Large intestine (tissue), 3 donors: Measurements from ENCODE around the gene SLC12A3. TPM values are rescaled to one million over a fixed set of nuclear protein-coding genes. Genes with fewer than 3 reads are reported as not detected.

Source experiments
- DNase-seq, 2 donors: peaks; one replicate each; pipeline versions ENCODE4 v3.0.0 to v3.0.0-alpha.2; 2013
- H3K27ac ChIP-seq: one replicate; pipeline ENCODE4 v1.5.1; 2013; ENCODE audit warnings: low read length
- H3K27me3 ChIP-seq: 2 replicates; pipeline ENCODE4 v1.6.1; 2013; ENCODE audit warnings: low read length; ENCODE audit not compliant: control insufficient read depth, insufficient read depth
- H3K36me3 ChIP-seq: 2 replicates; pipeline ENCODE4 v1.6.1; 2013; ENCODE audit warnings: low read length; ENCODE audit not compliant: control insufficient read depth, insufficient read depth
- H3K4me1 ChIP-seq: one replicate; pipeline ENCODE4 v1.6.1; 2013; ENCODE audit warnings: low read length; ENCODE audit not compliant: control insufficient read depth, insufficient read depth
- H3K4me3 ChIP-seq: one replicate; pipeline ENCODE4 v1.5.1; 2013; ENCODE audit warnings: low read length
- H3K9me3 ChIP-seq: one replicate; pipeline ENCODE4 v1.6.1; 2013; ENCODE audit warnings: mild to moderate bottlenecking, low read depth, low read length, moderate library complexity; ENCODE audit not compliant: control insufficient read depth
- WGBS: methylation state at CpG from one replicate; pipeline ENCODE4 v1.1.5; 2013; ENCODE audit warnings: low lambda C conversion rate; ENCODE audit not compliant: insufficient coverage; 5-methylcytosine and 5-hydroxymethylcytosine counted together
- polyA plus RNA-seq: library from polyadenylated mRNA; unstranded; fragments of 120-200 nt; gene quantifications from one replicate; pipeline ENCODE4 v1.2.1, GENCODE V29; 2013

SLC12A3 gene
- polyA plus RNA-seq, 1 donor: 0.21 TPM

DNA sequence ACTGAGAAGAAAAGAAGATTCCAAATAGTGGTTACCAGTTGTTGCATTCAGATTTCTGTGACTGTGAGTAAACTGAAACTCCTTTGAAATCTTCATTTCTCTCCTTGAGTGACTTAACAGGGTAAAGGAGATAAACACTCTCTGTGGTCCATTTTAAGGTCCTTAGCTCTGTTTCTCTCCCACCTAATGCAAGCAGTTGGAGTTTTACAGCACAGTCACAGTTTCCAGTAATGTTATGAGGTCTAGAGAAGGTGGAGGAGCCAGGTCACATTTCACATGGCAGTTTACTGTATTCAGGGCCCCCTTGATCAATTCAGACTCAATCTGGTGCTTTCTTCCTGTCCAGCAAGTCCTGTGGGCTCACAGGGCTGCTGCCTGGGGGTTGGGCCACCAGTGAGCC, 32.2 kb upstream of the SLC12A3 start:
- Histone ChIP-seq H3K27ac (no peak overlapping the region), H3K36me3 (peaks cover 59% of the 10 kb centered on the region)

GRCh38 chr16:56833243-56833970, 31.6 kb upstream of the SLC12A3 start:
- Histone ChIP-seq H3K9me3 (no peaks in the 10 kb centered on the region), H3K4me1 (no peaks in the 10 kb centered on the region), H3K27ac (no peak overlapping the region), H3K36me3 (peaks cover 65% of the 10 kb centered on the region), H3K4me3 (no peak overlapping the region), H3K27me3 (no peaks in the 10 kb centered on the region)
- WGBS: 83% methylated on average over 3 of the region's 9 CpGs
- no peak for DNase-seq

More for the DNA sequence above, 32.2 kb upstream of the SLC12A3 start:
- Histone ChIP-seq H3K4me1 (no peaks in the 10 kb centered on the region), H3K4me3 (no peak overlapping the region), H3K27me3 (no peaks in the 10 kb centered on the region), H3K9me3 (no peaks in the 10 kb centered on the region)
- no peak for DNase-seq

- Histone ChIP-seq H3K9me3 (no peaks in the 10 kb centered on the region), H3K27ac (no peak overlapping the region), H3K36me3 (peaks cover 62% of the 10 kb centered on the region), H3K27me3 (no peaks in the 10 kb centered on the region), H3K4me1 (no peaks in the 10 kb centered on the region), H3K4me3 (no peak overlapping the region)
- no CpG with 5 or more reads among the region's 2 CpGs for WGBS
- DNase-seq: no peak
These were observed 29.7 kb upstream of the SLC12A3 start for GRCh38 chr16:56835320-56835719.

DNA sequence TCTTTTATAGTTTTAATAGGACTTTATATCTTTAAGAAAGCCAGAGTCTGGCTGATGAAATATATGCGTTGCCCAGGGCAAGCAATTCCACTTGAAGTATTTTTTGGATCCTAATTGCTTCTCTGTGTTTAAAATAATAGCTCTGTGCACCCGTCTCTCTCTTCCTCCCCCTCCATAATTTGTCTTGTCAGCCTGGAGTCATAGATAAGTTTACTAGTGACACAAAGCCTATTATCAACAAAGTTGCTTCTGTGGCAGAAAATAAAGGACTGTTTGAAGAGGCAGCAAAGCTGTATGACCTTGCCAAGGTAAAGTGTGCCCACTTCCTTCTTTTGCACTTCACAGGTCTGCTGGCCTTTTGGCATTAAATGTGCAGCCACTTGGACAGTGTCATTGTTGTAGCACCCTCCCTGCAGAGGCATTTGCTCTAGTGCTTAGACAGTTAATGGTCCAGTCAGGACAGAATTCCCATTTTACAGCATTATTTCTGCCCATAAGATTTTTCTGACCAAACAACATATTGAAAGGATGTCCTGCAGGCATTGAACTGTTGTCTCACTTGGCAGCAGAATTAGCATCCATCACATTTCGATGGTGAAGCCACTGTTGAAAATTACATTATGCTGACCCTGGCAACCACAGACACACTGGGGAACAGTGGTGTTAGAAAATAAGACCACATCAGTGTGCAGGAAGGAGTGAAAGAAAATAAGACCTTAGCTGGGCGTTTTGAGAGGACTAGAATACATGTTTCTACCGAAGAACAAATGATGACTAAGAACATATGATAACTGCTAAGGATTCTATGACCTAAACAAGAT, 28.4 kb upstream of the SLC12A3 start:
- DNase-seq: no peak
- Histone ChIP-seq H3K9me3 (no peaks in the 10 kb centered on the region), H3K4me3 (no peak overlapping the region), H3K36me3 (peaks cover 66% of the 10 kb centered on the region), H3K27ac (no peak overlapping the region), H3K27me3 (no peaks in the 10 kb centered on the region), H3K4me1 (no peaks in the 10 kb centered on the region)
- no CpG with 5 or more reads among the region's 5 CpGs for WGBS

DNA sequence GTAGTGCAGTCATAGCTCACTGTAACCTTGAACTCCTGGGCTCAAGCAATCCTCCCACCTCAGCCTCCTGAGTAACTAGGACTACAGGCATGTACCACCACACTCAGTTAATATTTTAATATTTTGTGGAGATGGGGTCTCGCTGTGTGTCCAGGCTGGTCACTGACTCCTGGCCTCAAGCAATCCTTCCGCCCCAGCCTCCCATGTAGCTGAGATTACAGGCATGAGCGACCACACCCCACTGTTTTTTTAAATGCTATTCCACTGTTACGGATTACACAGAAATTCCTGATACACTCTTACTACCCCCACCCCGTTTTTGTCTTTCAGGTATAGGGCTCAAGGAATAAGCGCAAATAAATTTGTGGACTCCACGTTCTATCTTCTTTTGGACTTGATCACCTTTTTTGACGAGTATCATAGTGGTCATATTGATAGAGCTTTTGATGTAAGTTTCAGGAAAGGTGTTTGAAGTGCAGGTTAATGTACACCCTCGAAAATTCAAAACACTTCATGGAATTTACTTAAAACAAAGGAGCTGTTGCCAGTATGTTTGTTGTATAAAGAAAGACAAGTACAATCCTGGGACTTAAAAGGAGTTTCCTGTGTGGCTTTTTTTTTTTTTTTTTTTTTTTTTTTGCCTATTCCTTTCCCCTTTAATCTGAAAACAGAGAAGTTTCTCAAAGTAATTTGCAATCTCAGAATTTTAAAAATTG, 26.2 kb upstream of the SLC12A3 start:
- H3K4me3 ChIP-seq: no peak overlapping the region
- no peaks in the 10 kb centered on the region for H3K4me1 ChIP-seq
- no peak for DNase-seq
- no peaks in the 10 kb centered on the region for H3K9me3 ChIP-seq
- H3K27me3 ChIP-seq: no peaks in the 10 kb centered on the region
- H3K27ac ChIP-seq: no peak overlapping the region
- WGBS: 83% methylated on average over 2 of the region's 9 CpGs
- peaks cover 64% of the 10 kb centered on the region for H3K36me3 ChIP-seq

GRCh38 chr16:56841233-56841632, 23.8 kb upstream of the SLC12A3 start:
- Histone ChIP-seq H3K27ac (no peak overlapping the region), H3K36me3 (peaks cover 59% of the 10 kb centered on the region)

GRCh38 chr16:56841659-56842058, 23.3 kb upstream of the SLC12A3 start:
- Histone ChIP-seq H3K9me3 (no peaks in the 10 kb centered on the region), H3K4me3 (no peak overlapping the region), H3K27me3 (no peaks in the 10 kb centered on the region), H3K27ac (no peak overlapping the region), H3K36me3 (peaks cover 58% of the 10 kb centered on the region), H3K4me1 (no peaks in the 10 kb centered on the region)
- DNase-seq: no peak
- WGBS: 100% methylated on average over 1 of the region's 10 CpGs

More at GRCh38 chr16:56841233-56841632, 23.8 kb upstream of the SLC12A3 start:
- no peak for DNase-seq
- Histone ChIP-seq H3K9me3 (no peaks in the 10 kb centered on the region), H3K27me3 (no peaks in the 10 kb centered on the region), H3K4me1 (no peaks in the 10 kb centered on the region), H3K4me3 (no peak overlapping the region)
- WGBS: 100% methylated on average over 1 of the region's 2 CpGs

DNA sequence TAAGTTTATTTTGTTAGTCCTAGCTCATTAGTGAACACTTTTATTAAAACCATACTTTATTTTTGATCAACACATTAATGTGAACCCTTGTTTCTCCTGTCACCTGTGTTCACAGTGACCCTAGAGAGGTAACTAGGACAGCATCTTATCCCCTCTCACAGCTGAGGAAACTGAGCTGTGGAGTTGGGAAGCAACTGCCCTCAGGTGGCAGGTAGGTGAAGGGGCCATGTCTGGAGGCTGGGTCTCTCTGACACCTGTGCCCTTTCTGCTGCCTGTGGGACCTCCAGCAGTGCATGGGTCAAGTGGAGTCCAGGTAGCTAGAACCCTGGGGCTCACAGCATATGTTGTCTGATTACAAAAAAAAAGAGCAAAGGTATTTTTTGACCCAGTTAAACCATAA, 22.9 kb upstream of the SLC12A3 start:
- H3K36me3 ChIP-seq: peaks cover 53% of the 10 kb centered on the region

DNA sequence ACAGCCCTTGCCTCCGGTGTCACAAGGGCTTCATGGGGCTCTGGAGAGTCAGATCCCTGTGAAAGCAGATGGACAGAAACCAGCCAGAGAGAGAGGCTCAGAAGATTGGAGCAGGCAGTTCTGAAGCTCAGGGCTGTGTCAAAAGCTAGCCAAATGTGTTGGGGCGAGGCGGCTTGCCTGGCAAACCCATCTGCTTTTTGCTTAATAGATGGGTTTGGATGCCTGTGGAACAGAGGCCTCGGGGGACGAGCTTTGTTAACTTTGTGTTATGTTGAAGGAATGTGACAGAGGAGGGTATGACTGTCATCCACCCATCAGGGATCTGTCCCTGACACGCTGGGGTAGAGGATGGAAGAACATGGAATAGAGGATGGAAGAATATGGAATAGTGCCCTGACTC, 21.0 kb upstream of the SLC12A3 start:
- no CpG with 5 or more reads among the region's 6 CpGs for WGBS

More for the DNA sequence above, 22.9 kb upstream of the SLC12A3 start:
- no peak for DNase-seq
- Histone ChIP-seq H3K9me3 (no peaks in the 10 kb centered on the region), H3K4me3 (no peak overlapping the region), H3K4me1 (no peaks in the 10 kb centered on the region), H3K27me3 (no peaks in the 10 kb centered on the region), H3K27ac (no peak overlapping the region)

GRCh38 chr16:56847173-56847910, 17.7 kb upstream of the SLC12A3 start:
- H3K36me3 ChIP-seq: peaks cover 20% of the 10 kb centered on the region
- no peak for DNase-seq
- H3K4me1 ChIP-seq: peaks cover 6% of the 10 kb centered on the region
- no peak overlapping the region for H3K4me3 ChIP-seq
- no peaks in the 10 kb centered on the region for H3K9me3 ChIP-seq
- H3K27me3 ChIP-seq: no peaks in the 10 kb centered on the region
- no peak overlapping the region for H3K27ac ChIP-seq
- WGBS: no CpG with 5 or more reads among the region's 9 CpGs

More for the DNA sequence above, 21.0 kb upstream of the SLC12A3 start:
- no peaks in the 10 kb centered on the region for H3K27me3 ChIP-seq
- no peaks in the 10 kb centered on the region for H3K9me3 ChIP-seq
- H3K27ac ChIP-seq: no peak overlapping the region
- H3K4me3 ChIP-seq: no peak overlapping the region
- peaks cover 35% of the 10 kb centered on the region for H3K36me3 ChIP-seq
- no peak for DNase-seq
- no peaks in the 10 kb centered on the region for H3K4me1 ChIP-seq
